ENCODE data around the gene PERM1. TPM values are rescaled to one million over a fixed set of nuclear protein-coding genes. Genes with fewer than 3 reads are reported as not detected.
A peak's percentile ranks its signal among the peaks of the same experiment; 100 is the strongest.

Gene PERM1
- total and polyA plus RNA-seq, 2 of the 13 experiments (the other 11 are each of a cell fraction or from before 2014, with no cell fraction given), result 0.04 to 0.29 TPM

DNA sequence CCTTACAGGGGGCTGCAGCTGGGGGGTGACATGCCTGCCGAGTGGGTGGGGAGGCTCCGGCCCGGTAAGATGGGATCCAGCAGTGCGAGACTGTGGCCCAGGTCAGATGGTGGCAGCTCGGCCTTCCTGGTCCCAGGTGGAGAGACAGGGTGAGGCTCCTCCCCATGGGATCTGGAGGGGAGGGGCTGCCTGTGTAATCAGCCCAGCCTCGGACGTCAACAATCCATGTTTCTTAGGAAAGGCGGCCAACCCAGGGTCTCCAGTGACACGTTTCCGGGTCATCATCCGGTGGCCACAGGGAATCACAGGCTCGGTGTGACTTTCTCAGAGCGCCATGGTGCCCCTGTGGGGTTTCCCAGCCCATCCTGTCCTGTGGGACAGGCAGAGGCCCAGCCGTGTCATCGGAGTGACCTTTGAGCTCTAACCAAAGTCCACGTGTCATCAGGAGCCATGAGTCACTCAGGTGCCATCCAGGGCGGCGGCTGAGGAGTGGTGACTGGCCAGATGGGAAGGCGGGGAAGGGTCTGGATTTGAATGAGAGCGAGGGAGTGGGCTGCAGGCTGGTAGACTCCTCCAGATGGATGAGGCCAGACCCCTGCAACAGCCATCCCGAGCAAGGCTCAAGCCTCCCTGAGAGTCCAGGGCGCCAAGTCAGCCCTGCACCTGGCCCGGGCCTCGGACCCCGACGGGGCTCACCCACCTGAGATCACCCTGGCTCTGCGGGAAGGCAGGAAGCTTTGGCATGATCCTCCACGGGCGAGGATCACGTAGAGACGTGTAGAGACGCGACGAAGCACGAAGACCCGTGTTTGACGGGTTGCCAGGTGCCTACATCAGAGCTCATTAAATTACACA is 24.6 kb upstream of the PERM1 start (continued):
- TF ChIP-seq IKZF4 (CRISPR knock-in tag; IDR thresholded peaks at IDR 0.05; ENCODE audit: borderline replicate concordance, low read depth, not compliant biosample characterization) (peak; percentile 82), ZNF124 (CRISPR knock-in tag; IDR thresholded peaks at IDR 0.05) (no peak), TOPORS (CRISPR knock-in tag; IDR thresholded peaks at IDR 0.05) (no peak), ZFP90 (CRISPR knock-in tag; IDR thresholded peaks at IDR 0.05; ENCODE audit: borderline replicate concordance) (peak; percentile 95), ZNF777 (CRISPR knock-in tag; IDR thresholded peaks at IDR 0.05) (no peak), WIZ (CRISPR knock-in tag; IDR thresholded peaks at IDR 0.05) (no peak), FOXO1 (CRISPR knock-in tag; IDR thresholded peaks at IDR 0.05) (no peak; the same call in 1 of the 2 replicates), HCFC1 (IDR thresholded peaks at IDR 0.05; ENCODE audit: low read depth, low read length) (no peak), NFRKB (IDR thresholded peaks at IDR 0.05) (no peak), JARID2 (CRISPR knock-in tag; IDR thresholded peaks at IDR 0.05; ENCODE audit: insufficient replicate concordance) (peak; percentile 72), ZNF253 (CRISPR knock-in tag; IDR thresholded peaks at IDR 0.05; ENCODE audit: borderline replicate concordance) (no peak), ZBTB2 (CRISPR knock-in tag; IDR thresholded peaks at IDR 0.05; ENCODE audit: low read depth) (peak; percentile 82; the same call in 1 of the 2 replicates), MTF2 (CRISPR knock-in tag; IDR thresholded peaks at IDR 0.05; ENCODE audit: borderline replicate concordance) (no peak), SMARCC2 (IDR thresholded peaks at IDR 0.05) (0 out of 2 replicates have a peak, but pooled peaks have one; percentile 55), PAXIP1 (CRISPR knock-in tag; conservative IDR thresholded peaks at IDR 0.05) (peak; percentile 97)
- TF ChIP-seq, protein P1, sequence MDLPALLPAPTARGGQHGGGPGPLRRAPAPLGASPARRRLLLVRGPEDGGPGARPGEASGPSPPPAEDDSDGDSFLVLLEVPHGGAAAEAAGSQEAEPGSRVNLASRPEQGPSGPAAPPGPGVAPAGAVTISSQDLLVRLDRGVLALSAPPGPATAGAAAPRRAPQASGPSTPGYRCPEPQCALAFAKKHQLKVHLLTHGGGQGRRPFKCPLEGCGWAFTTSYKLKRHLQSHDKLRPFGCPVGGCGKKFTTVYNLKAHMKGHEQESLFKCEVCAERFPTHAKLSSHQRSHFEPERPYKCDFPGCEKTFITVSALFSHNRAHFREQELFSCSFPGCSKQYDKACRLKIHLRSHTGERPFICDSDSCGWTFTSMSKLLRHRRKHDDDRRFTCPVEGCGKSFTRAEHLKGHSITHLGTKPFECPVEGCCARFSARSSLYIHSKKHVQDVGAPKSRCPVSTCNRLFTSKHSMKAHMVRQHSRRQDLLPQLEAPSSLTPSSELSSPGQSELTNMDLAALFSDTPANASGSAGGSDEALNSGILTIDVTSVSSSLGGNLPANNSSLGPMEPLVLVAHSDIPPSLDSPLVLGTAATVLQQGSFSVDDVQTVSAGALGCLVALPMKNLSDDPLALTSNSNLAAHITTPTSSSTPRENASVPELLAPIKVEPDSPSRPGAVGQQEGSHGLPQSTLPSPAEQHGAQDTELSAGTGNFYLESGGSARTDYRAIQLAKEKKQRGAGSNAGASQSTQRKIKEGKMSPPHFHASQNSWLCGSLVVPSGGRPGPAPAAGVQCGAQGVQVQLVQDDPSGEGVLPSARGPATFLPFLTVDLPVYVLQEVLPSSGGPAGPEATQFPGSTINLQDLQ (CRISPR knock-in tag; IDR thresholded peaks at IDR 0.05), result peak; percentile 99
- TF ChIP-seq, protein P2, sequence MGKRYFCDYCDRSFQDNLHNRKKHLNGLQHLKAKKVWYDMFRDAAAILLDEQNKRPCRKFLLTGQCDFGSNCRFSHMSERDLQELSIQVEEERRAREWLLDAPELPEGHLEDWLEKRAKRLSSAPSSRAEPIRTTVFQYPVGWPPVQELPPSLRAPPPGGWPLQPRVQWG (CRISPR knock-in tag; IDR thresholded peaks at IDR 0.05; ENCODE audit: borderline replicate concordance, low read depth), result no peak
- TF ChIP-seq, protein P3, sequence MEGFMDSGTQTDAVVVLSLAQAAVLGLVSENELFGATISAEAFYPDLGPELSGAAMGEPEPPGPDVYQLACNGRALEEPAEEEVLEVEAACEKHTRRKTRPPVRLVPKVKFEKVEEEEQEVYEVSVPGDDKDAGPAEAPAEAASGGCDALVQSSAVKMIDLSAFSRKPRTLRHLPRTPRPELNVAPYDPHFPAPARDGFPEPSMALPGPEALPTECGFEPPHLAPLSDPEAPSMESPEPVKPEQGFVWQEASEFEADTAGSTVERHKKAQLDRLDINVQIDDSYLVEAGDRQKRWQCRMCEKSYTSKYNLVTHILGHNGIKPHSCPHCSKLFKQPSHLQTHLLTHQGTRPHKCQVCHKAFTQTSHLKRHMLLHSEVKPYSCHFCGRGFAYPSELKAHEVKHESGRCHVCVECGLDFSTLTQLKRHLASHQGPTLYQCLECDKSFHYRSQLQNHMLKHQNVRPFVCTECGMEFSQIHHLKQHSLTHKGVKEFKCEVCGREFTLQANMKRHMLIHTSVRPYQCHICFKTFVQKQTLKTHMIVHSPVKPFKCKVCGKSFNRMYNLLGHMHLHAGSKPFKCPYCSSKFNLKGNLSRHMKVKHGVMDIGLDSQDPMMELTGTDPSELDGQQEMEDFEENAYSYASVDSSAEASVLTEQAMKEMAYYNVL (CRISPR knock-in tag; IDR thresholded peaks at IDR 0.05; ENCODE audit: borderline replicate concordance), result no peak
